Stomach (tissue), 4 donors: Measurements from ENCODE around the gene PTPRT.

Source experiments
- EP300 ChIP-seq: sonication (generic); formaldehyde crosslinking; IDR thresholded peaks from one replicate; pipeline ENCODE4 v1.6.1; 2017; ENCODE audit warnings: antibody characterized with exemption
- TF ChIP-seq, protein P1 (sequence below), 7 experiments: fragments of 450-650 bp in 4 of 7; fragments of 200-600 bp in 3 of 7; sonication (generic) in 3 of 7; IDR thresholded peaks; one replicate each; pipeline ENCODE4 v1.5.1; 2016 to 2019; ENCODE audit warnings: antibody characterized with exemption in 7 of 7, control low read depth in 2 of 7, mild to moderate bottlenecking in 1 of 7

DNA sequence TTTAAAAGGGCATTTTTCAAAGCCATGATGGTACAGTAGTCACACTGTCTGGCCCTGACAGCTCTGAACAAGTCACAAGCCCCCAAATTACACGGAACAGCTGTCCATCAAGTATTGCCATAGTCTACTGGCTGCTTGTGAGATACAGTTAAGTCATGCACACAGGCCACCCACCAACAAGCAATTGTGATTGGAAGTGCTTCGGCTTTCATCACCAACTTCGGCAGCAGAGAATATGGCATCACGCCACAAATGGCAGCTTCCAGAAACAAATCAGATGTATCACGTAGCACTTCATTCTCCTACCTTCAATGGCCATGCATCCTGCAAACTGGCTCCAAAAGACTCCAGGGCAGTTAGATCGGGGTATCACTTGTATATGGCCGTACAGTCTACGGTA is 160.5 kb downstream of the PTPRT start:
- TF ChIP-seq, protein P1, sequence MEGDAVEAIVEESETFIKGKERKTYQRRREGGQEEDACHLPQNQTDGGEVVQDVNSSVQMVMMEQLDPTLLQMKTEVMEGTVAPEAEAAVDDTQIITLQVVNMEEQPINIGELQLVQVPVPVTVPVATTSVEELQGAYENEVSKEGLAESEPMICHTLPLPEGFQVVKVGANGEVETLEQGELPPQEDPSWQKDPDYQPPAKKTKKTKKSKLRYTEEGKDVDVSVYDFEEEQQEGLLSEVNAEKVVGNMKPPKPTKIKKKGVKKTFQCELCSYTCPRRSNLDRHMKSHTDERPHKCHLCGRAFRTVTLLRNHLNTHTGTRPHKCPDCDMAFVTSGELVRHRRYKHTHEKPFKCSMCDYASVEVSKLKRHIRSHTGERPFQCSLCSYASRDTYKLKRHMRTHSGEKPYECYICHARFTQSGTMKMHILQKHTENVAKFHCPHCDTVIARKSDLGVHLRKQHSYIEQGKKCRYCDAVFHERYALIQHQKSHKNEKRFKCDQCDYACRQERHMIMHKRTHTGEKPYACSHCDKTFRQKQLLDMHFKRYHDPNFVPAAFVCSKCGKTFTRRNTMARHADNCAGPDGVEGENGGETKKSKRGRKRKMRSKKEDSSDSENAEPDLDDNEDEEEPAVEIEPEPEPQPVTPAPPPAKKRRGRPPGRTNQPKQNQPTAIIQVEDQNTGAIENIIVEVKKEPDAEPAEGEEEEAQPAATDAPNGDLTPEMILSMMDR (IDR thresholded peaks at IDR 0.05): no peak
- TF ChIP-seq EP300: no peak
